Measurements from ENCODE around the gene COPS9.
A peak's percentile ranks its signal among the peaks of the same experiment; 100 is the strongest.

Gene COPS9

GRCh38 chr2:240147382-240147781 is 11.3 kb upstream of the COPS9 start:
- DNase-seq, result no peak

- no peak for DNase-seq
Observed at GRCh38 chr2:240146627-240147278, 10.6 kb upstream of the COPS9 start.

DNA sequence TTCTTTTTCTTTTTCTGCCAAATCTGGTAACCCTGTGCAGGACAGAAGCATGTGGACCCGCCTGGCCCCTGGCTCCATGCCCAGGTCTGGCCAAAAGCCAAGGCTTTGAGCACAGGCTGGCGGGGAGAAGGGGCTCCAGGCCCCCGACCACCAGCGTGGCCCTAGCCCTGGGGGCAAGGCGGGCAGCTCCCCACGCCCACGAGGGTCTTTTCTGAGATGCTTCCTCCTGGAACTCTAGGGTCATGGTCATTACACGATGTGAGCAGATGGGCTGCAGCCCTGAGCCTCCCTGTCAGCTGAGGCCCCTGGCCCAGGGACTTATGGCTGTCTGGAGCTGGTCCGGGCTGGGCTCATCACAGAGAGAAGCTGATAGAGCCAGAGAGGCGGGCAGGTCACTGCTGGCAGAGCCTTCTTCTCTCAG is 10.0 kb upstream of the COPS9 start:
- no peak for DNase-seq

DNA sequence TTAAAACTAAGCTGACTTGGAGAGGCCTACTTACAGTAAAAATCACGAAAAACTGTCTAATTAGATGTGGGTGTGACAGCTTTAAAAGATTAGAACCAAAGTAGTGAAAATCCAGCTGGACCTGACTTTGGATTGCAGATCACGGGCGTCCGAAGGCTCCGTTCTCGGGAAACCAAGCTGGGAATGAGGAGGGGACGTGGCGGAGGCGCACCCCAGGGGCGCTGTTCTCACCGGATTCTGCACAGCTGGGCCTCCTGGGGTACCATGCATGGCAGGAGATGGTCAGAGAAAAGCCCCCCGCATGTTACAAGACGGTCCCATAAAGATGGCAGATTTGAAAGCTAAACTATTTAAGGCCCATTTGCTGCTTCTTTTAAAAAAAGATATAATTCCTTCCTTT is 9.4 kb upstream of the COPS9 start:
- DNase-seq, result no peak

- DNase-seq, result no peak
Observed at GRCh38 chr2:240144649-240145261, 8.7 kb upstream of the COPS9 start.

- peak; percentile 50 for DNase-seq
Observed at GRCh38 chr2:240143801-240144648, 7.9 kb upstream of the COPS9 start.

DNA sequence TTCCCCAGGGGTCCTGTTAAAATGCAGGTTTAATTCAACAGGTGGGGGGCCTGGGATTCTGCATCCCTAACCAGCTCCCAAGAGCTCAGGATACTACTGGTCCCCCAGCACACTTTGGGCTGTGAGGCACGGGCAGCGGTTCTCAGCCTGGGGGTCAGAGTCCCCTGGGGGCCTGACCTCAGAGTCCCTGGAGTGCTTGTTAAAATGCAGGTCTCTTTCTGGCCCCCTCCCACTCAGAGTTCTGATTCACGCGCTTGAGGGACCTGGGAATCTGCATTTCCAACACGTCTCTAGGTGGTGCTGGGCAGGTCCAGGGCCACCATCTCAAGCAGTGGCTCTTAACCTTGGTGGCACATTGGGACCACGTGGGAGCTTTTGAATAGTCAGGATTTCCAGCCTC is 7.2 kb upstream of the COPS9 start:
- no peak for DNase-seq

GRCh38 chr2:240142859-240143258 is 6.8 kb upstream of the COPS9 start:
- DNase-seq, result no peak

- DNase-seq, result no peak
Observed at GRCh38 chr2:240142256-240142775, 6.2 kb upstream of the COPS9 start.

DNA sequence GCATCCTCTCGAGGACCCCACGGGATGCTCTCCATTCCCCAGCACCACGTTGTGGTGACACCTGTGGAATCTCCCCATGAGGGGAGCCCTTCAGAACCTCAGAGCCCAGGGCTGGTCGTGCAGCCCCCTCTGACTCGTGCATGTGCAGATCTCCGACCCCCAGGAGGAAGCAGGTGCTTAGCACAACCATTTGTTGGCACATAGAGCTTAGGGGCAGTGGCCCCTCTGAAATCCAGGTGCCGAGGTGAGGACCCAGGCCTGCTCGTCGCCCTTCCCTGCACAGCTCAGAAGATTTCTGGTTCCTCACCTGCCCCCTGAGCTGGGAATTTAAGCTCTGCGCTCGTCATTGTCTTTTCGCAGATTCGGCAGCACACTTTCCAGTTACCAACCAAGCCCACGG is 5.6 kb upstream of the COPS9 start:
- no peak for DNase-seq

DNA sequence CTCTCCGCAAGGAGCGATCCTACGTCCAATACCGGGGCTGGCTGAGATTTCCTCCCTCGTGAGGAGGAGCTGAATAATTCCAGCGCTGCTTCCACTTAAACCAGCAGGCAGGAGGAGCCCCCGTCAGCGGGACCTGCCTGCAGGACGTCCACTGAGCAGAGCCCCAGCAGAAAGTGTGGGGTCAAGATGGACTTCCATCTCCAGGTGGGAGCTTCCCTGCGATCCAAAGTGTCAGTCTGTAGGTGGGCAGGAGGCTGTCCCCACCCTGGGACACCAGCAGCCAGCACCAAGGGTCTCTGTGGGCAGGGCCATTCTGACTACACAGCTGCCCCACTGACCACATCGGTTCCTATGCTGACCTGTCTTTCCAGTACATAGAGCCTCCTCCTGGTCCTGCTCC is 4.8 kb upstream of the COPS9 start:
- no peak for DNase-seq

GRCh38 chr2:240140511-240140910 is 4.4 kb upstream of the COPS9 start, which contains the start of gene OTOS:
TSS of gene OTOS (minus strand) at chr2:240140658. CDS start at chr2:240140326, 332 bp downstream.
- DNase-seq, result no peak

GRCh38 chr2:240139666-240140393 is 3.7 kb upstream of the COPS9 start:
- DNase-seq, result no peak

DNA sequence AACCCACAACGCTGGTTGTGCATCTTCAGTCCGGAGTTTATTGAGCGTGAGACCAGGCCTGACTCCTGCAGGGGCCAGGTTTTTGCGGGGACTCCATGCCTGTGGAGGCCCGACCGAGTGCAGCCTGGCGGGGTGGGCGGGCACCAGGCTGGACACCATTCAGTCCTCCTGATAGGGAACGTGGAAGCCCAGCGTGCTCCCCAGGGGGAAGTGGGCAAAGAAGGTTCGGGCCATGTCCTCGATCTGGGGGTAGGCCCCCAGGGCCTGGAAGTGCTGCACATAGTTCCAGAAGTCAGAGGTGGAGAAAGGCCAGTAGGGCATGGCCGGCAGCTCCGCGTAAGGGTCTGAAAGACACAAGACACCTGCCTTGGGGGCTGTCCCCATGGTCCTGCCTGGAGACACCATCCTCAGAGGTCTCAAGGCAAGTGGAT is 2.9 kb upstream of the COPS9 start:
- DNase-seq, result no peak

DNA sequence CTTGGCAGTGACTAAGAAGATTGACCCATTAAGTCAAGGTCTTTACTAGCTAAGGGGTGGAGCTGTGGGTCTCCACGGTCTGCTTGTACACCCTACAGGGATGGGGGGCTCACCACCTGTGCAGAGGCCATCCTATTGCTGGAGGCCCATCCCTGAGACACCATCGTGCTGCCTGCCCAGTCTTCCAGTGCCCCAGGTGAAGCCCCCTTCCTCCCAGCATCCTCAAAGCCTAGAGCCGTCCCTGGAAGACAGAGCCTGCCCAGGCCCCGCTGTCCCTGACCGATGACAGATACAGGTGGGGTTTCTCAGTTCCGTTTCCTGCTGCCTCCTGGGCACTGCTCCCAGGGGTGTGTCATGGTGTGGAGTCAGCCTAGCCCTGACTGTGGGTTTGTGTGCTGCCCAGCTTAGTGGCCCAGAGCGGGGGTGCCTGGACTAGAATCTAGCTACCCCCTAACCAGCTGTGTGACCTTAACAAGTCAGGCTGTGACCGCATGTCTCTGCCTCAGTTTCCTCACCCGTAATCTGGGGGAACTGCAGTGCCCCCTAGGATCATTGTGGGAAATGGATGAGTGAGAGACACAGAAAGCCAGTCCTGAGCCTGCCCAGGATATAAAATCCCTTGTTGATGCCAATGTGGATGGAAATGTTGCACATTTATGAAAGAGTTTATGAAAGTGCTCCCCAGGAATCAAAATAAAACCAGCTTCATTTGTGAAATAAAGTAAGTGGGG is 2.3 kb upstream of the COPS9 start:
- DNase-seq, result no peak

- no peak for DNase-seq
Observed at GRCh38 chr2:240137596-240138253, 1.6 kb upstream of the COPS9 start.

- no peak for DNase-seq
Observed at GRCh38 chr2:240136671-240137292, 677 bp upstream of the COPS9 start.

- no peak for DNase-seq
Observed at GRCh38 chr2:240135706-240136012, 446 bp downstream of the COPS9 start.

DNA sequence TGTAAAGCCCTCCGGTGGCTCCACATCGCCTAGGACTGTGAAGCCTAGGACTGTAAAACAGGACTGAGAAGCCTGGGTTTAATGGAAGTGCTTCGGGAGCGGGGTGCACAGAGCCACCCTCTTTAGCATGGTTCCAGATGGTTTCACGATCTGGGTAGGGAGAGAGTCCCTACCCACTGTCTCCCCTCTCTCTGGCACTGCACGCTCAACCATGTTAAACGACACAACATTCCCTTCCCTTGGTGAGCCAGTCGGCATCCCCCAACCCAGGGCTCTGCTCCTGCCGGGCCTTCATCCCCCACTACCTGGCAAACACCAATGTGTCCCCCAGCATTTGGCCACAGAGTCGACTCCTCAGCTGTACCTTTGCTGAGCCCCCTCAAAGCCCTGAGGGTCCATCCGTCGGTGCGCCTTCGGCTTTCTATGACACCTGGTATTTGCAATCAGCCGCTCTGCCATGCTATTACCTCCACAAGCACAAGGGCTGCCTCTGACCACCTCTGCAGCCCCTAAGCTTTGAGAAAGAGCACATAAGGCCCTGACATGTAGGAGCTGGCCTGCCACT is 1.1 kb downstream of the COPS9 start:
- DNase-seq, result no peak

DNA sequence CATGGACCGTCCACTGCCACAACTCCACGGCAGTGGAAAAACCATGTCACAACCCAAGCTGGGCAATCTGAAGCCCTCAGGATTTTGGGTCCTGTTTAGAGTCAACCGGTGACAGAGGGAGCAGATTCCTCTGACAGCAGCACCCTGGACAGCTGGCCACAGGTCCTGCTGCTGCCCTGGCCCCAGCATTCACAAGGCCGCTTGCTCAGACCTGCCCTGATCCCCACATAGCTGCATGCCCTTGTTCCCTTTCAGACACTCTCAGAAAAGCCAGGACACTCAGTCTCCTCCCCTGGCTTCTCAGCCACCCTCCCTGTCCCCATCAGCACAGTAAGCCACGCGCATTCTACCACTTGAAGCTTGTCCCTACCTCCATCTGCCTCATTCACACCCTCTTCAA is 1.6 kb downstream of the COPS9 start:
- DNase-seq, result no peak

DNA sequence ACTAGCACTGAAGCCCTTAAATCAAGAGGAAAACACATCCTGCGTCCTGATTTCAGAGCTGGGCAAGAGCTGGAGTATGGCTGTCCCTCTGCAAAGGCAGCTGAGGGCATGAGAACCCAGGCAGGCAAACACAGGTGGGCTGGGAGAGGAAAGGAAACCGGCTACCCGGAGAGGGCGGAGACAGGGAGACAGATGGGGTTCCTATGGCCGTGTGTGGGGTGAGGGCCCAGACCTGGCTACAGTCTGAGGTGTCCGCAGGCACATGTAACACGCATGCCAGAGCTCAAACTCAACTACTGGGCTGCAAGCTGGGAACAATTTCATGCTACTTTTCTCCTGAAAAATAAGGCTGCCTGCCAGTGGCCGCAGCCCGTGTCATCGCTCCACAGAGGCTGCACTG is 2.7 kb downstream of the COPS9 start:
- no peak for DNase-seq
